DMS 273 (cell line): ENCODE data around the gene KLRC1.
"Not testable (repeated sequence)": the region's sequence is repeated elsewhere in the genome, so short reads cannot be mapped to it uniquely, and the experiment has no call there.

Experiments
- DNase-seq: peaks from one replicate; lab custom pipeline; 2025; ENCODE audit not compliant: unreplicated experiment; lab: John Stamatoyannopoulos, UW

KLRC1 gene

GRCh38 chr12:10453156-10453555, at the start of gene KLRC1:
Gene KLRC1 (minus strand): TSS chr12:10453377. CDS start chr12:10451156, 2,221 bp downstream.
- DNase-seq, result no peak

GRCh38 chr12:10501030-10501429, 47.9 kb upstream of the KLRC1 start:
- no peak for DNase-seq

- DNase-seq, result no peak
These were observed 44.9 kb upstream of the KLRC1 start for GRCh38 chr12:10498042-10498441.

GRCh38 chr12:10497602-10498001, 44.4 kb upstream of the KLRC1 start:
- DNase-seq, result no peak

- DNase-seq, result no peak
These were observed 38.6 kb upstream of the KLRC1 start for GRCh38 chr12:10491766-10492165.

- DNase-seq, result not testable (repeated sequence)
These were observed 34.2 kb upstream of the KLRC1 start for GRCh38 chr12:10487328-10487727.

- DNase-seq, result not testable (repeated sequence)
These were observed 28.7 kb upstream of the KLRC1 start for GRCh38 chr12:10481901-10482300.

GRCh38 chr12:10472808-10473207, 19.6 kb upstream of the KLRC1 start:
- DNase-seq, result not testable (repeated sequence)

- DNase-seq, result no peak
These were observed 16.5 kb upstream of the KLRC1 start for GRCh38 chr12:10469701-10470100.

GRCh38 chr12:10466311-10466710, 13.1 kb upstream of the KLRC1 start:
- no peak for DNase-seq

- no peak for DNase-seq
These were observed 4.6 kb upstream of the KLRC1 start for GRCh38 chr12:10457760-10458159.

- no peak for DNase-seq
These were observed 3.7 kb upstream of the KLRC1 start for GRCh38 chr12:10456856-10457255.

- DNase-seq, result no peak
These were observed 2.6 kb upstream of the KLRC1 start for GRCh38 chr12:10455766-10456165.

- no peak for DNase-seq
These were observed 1.4 kb upstream of the KLRC1 start for GRCh38 chr12:10454531-10454930.

- no peak for DNase-seq
These were observed 4.9 kb downstream of the KLRC1 start for GRCh38 chr12:10448236-10448635.

GRCh38 chr12:10446052-10446451, 7.1 kb downstream of the KLRC1 start:
- DNase-seq, result not testable (repeated sequence)

GRCh38 chr12:10441144-10441543, 12.0 kb downstream of the KLRC1 start:
- DNase-seq, result not testable (repeated sequence)

GRCh38 chr12:10439608-10440274, 13.4 kb downstream of the KLRC1 start:
- DNase-seq, result not testable (repeated sequence)

GRCh38 chr12:10437601-10438000, 15.6 kb downstream of the KLRC1 start:
- DNase-seq, result not testable (repeated sequence)

GRCh38 chr12:10435816-10436215, 17.4 kb downstream of the KLRC1 start, which contains the start of gene KLRC2:
Gene KLRC2 (minus strand): TSS chr12:10436010. CDS start chr12:10435986, 24 bp downstream.
- DNase-seq, result not testable (repeated sequence)

GRCh38 chr12:10430623-10431022, 22.6 kb downstream of the KLRC1 start:
- not testable (repeated sequence) for DNase-seq

GRCh38 chr12:10425938-10426337, 27.2 kb downstream of the KLRC1 start:
- not testable (repeated sequence) for DNase-seq
